Neural cell (in vitro differentiated cells): Measurements from ENCODE around the gene STX17. TPM values are rescaled to one million over a fixed set of nuclear protein-coding genes. Genes with fewer than 3 reads are reported as not detected.

Source experiments
- H2AFZ ChIP-seq: fragments of 200-600, 300-800 bp; sonication (generic), shearing (Covaris generic); 2 replicates; pipeline ENCODE4 v1.6.0; 2014; ENCODE audit warnings: low read depth, mild to moderate bottlenecking, antibody characterized with exemption, low read length, moderate library complexity
- H3F3A ChIP-seq: fragments of 200-600 bp; shearing (Covaris generic); 2 replicates; pipeline ENCODE4 v1.6.1; 2016; ENCODE audit warnings: mild to moderate bottlenecking, moderate library complexity, mixed read lengths, antibody characterized with exemption, low read length; ENCODE audit not compliant: insufficient read depth, poor library complexity, severe bottlenecking
- H3K27ac ChIP-seq: fragments of 200-600, 300-800 bp; sonication (generic), shearing (Covaris generic); 2 replicates; pipeline ENCODE4 v1.5.1; 2014; ENCODE audit warnings: mild to moderate bottlenecking, low read length, moderate library complexity
- H3K27me3 ChIP-seq: fragments of 300-800, 200-600 bp; sonication (generic), shearing (Covaris generic); 2 replicates; pipeline ENCODE4 v1.6.0; 2014; ENCODE audit warnings: mild to moderate bottlenecking, low read depth, low read length, moderate library complexity; ENCODE audit not compliant: insufficient read depth
- H3K36me3 ChIP-seq: fragments of 300-800, 200-600 bp; sonication (generic), shearing (Covaris generic); 2 replicates; pipeline ENCODE4 v1.5.1; 2014; ENCODE audit warnings: mild to moderate bottlenecking, antibody characterized with exemption, low read length, moderate library complexity; ENCODE audit not compliant: insufficient read depth
- H3K4me2 ChIP-seq: fragments of 300-800, 200-600 bp; sonication (generic), shearing (Covaris generic); 2 replicates; pipeline ENCODE4 v1.6.0; 2014; ENCODE audit warnings: mild to moderate bottlenecking, low read length
- H3K4me3 ChIP-seq: fragments of 300-800, 200-600 bp; sonication (generic), shearing (Covaris generic); 2 replicates; pipeline ENCODE4 v1.5.1; 2014; ENCODE audit warnings: mild to moderate bottlenecking, low read length, moderate library complexity
- H3K79me2 ChIP-seq: fragments of 200-600 bp; shearing (Covaris generic); replicated peaks from 2 replicates; pipeline ENCODE4 v1.6.0; 2014; ENCODE audit warnings: mild to moderate bottlenecking, low read length, moderate library complexity; ENCODE audit not compliant: insufficient read depth
- H3K9ac ChIP-seq: fragments of 300-800, 200-600 bp; sonication (generic), shearing (Covaris generic); 2 replicates; pipeline ENCODE4 v1.6.1; 2016; ENCODE audit warnings: mild to moderate bottlenecking, low read length, mixed read lengths
- H3K9me2 ChIP-seq: fragments of 200-600 bp; shearing (Covaris generic); 2 replicates; pipeline ENCODE4 v1.6.1; 2016; ENCODE audit warnings: mild to moderate bottlenecking, low read length, mixed read lengths; ENCODE audit not compliant: insufficient read depth
- H3K9me3 ChIP-seq: fragments of 200-600, 300-800 bp; sonication (generic), shearing (Covaris generic); 2 replicates; pipeline ENCODE4 v1.6.1; 2016; ENCODE audit warnings: mild to moderate bottlenecking, mixed run types, low read length, moderate library complexity, mixed read lengths
- H4K20me1 ChIP-seq: fragments of 200-600 bp; shearing (Covaris generic); 2 replicates; pipeline ENCODE4 v1.6.1; 2016; ENCODE audit warnings: mild to moderate bottlenecking, mixed run types; ENCODE audit not compliant: insufficient read depth
- EP300 ChIP-seq: fragments of 450-650 bp; conservative IDR thresholded peaks from 2 replicates; pipeline ENCODE4 v1.6.1; 2014; ENCODE audit warnings: antibody characterized with exemption, mild to moderate bottlenecking, moderate library complexity; ENCODE audit not compliant: poor library complexity, severe bottlenecking
- EZH2 ChIP-seq: fragments of 200-600, 300-800 bp; shearing (Covaris generic), sonication (generic); IDR thresholded peaks from 2 replicates; pipeline ENCODE4 v1.6.1; 2014; ENCODE audit warnings: antibody characterized with exemption, low read length, borderline replicate concordance, mild to moderate bottlenecking; ENCODE audit not compliant: insufficient read depth, poor library complexity, severe bottlenecking
- MXI1 ChIP-seq: fragments of 450-650 bp; conservative IDR thresholded peaks from 2 replicates; pipeline ENCODE4 v1.6.1; 2014; ENCODE audit warnings: antibody characterized with exemption, mild to moderate bottlenecking; ENCODE audit not compliant: poor library complexity, severe bottlenecking
- POLR2AphosphoS5 ChIP-seq: IDR thresholded peaks from 2 replicates; pipeline ENCODE4 v1.6.1; 2012
- RAD21 ChIP-seq: fragments of 450-650 bp; conservative IDR thresholded peaks from 2 replicates; pipeline ENCODE4 v1.6.1; 2014; ENCODE audit warnings: antibody characterized with exemption, mild to moderate bottlenecking, moderate library complexity
- SMC3 ChIP-seq: fragments of 450-650 bp; conservative IDR thresholded peaks from 2 replicates; pipeline ENCODE4 v1.6.1; 2014; ENCODE audit warnings: antibody characterized with exemption, mild to moderate bottlenecking, moderate library complexity; ENCODE audit not compliant: poor library complexity
- TAF1 ChIP-seq: IDR thresholded peaks from 2 replicates; pipeline ENCODE4 v1.6.1; 2012; ENCODE audit warnings: low read depth
- polyA plus RNA-seq: library from polyadenylated mRNA; depleted of rRNA; stranded (reverse); fragments of >200 nt; gene quantifications from 2 replicates; pipeline ENCODE4 v1.2.3, GENCODE V29; 2014
- TF ChIP-seq, protein P1 (sequence below): IDR thresholded peaks from 2 replicates; pipeline ENCODE4 v1.6.1; 2012; ENCODE audit warnings: borderline replicate concordance
- TF ChIP-seq, protein P2 (sequence below): fragments of 450-650 bp; IDR thresholded peaks from 2 replicates; pipeline ENCODE4 v1.5.1; 2014; ENCODE audit warnings: antibody characterized with exemption, mild to moderate bottlenecking, moderate library complexity; ENCODE audit not compliant: poor library complexity, severe bottlenecking

The STX17 gene
- polyA plus RNA-seq, 1 donor from 2014 or later: 3.3 TPM

DNA sequence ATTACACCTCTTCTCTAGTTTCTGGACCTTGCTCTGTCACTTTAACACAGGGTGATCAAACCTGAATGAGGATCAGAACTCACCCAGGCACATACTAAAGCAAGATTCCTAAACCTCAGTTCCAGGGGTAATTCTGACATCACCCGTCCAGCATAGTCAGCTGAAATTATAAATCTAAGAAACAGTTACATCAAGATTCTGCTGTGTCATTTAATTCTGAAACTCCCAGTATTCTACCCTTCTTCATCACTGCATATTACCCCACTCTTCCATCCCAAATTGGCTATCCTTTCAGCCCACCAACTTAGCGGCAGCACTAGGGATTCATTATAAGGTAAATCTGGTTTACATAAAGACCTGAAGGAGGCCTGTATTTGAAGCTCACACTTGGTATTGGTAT lies 64.0 kb downstream of the STX17 start:
- no peak overlapping the region for H3K4me3 ChIP-seq
- H3K36me3 ChIP-seq: no peaks in the 10 kb centered on the region
- TF ChIP-seq, protein P1, sequence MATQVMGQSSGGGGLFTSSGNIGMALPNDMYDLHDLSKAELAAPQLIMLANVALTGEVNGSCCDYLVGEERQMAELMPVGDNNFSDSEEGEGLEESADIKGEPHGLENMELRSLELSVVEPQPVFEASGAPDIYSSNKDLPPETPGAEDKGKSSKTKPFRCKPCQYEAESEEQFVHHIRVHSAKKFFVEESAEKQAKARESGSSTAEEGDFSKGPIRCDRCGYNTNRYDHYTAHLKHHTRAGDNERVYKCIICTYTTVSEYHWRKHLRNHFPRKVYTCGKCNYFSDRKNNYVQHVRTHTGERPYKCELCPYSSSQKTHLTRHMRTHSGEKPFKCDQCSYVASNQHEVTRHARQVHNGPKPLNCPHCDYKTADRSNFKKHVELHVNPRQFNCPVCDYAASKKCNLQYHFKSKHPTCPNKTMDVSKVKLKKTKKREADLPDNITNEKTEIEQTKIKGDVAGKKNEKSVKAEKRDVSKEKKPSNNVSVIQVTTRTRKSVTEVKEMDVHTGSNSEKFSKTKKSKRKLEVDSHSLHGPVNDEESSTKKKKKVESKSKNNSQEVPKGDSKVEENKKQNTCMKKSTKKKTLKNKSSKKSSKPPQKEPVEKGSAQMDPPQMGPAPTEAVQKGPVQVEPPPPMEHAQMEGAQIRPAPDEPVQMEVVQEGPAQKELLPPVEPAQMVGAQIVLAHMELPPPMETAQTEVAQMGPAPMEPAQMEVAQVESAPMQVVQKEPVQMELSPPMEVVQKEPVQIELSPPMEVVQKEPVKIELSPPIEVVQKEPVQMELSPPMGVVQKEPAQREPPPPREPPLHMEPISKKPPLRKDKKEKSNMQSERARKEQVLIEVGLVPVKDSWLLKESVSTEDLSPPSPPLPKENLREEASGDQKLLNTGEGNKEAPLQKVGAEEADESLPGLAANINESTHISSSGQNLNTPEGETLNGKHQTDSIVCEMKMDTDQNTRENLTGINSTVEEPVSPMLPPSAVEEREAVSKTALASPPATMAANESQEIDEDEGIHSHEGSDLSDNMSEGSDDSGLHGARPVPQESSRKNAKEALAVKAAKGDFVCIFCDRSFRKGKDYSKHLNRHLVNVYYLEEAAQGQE: no peak
- TF ChIP-seq TAF1: no peak
- TF ChIP-seq POLR2AphosphoS5: no peak
- TF ChIP-seq EP300: no peak
- TF ChIP-seq MXI1: no peak
- TF ChIP-seq RAD21: no peak
- no peak for TF ChIP-seq SMC3
- TF ChIP-seq, protein P2, sequence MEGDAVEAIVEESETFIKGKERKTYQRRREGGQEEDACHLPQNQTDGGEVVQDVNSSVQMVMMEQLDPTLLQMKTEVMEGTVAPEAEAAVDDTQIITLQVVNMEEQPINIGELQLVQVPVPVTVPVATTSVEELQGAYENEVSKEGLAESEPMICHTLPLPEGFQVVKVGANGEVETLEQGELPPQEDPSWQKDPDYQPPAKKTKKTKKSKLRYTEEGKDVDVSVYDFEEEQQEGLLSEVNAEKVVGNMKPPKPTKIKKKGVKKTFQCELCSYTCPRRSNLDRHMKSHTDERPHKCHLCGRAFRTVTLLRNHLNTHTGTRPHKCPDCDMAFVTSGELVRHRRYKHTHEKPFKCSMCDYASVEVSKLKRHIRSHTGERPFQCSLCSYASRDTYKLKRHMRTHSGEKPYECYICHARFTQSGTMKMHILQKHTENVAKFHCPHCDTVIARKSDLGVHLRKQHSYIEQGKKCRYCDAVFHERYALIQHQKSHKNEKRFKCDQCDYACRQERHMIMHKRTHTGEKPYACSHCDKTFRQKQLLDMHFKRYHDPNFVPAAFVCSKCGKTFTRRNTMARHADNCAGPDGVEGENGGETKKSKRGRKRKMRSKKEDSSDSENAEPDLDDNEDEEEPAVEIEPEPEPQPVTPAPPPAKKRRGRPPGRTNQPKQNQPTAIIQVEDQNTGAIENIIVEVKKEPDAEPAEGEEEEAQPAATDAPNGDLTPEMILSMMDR: no peak
- no peak for TF ChIP-seq EZH2
- H3F3A ChIP-seq: no peaks in the 10 kb centered on the region
- no peaks in the 10 kb centered on the region for H3K79me2 ChIP-seq
- H3K4me2 ChIP-seq: no peak overlapping the region
- no peak overlapping the region for H2AFZ ChIP-seq
- no peaks in the 10 kb centered on the region for H4K20me1 ChIP-seq
- H3K27ac ChIP-seq: no peak overlapping the region
- no peak overlapping the region for H3K9ac ChIP-seq
- H3K27me3 ChIP-seq: no peaks in the 10 kb centered on the region
- no peaks in the 10 kb centered on the region for H3K9me3 ChIP-seq
- H3K9me2 ChIP-seq: no peaks in the 10 kb centered on the region

DNA sequence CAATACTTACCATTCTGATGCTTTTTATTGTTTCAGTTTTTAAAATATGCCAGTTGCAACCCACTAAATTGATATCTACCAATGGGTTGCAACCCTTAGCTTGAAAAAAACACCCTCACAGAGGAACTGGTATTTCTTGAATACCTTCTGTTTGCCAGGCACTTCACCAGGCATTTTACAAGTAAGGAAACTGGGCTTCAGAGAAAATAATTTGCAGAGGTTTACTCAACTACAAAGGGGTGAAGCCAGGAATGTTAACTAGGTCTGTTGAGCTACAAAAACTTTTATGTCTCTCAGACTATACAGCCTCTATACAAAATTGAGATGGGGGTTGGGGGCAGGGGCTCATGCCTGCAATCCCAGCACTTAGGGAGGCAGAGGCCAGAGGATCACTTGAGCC lies 65.0 kb downstream of the STX17 start:
- H3K9me2 ChIP-seq: no peaks in the 10 kb centered on the region
- H3F3A ChIP-seq: no peaks in the 10 kb centered on the region
- H3K9ac ChIP-seq: no peak overlapping the region
- no peaks in the 10 kb centered on the region for H3K36me3 ChIP-seq
- no peak overlapping the region for H2AFZ ChIP-seq
- H3K27me3 ChIP-seq: no peaks in the 10 kb centered on the region
- TF ChIP-seq SMC3 (no peak), EP300 (no peak), MXI1 (no peak), TAF1 (no peak), POLR2AphosphoS5 (no peak), RAD21 (no peak), EZH2 (no peak)
- TF ChIP-seq, protein P1: no peak
- TF ChIP-seq, protein P2: no peak
- H3K4me3 ChIP-seq: no peak overlapping the region
- no peaks in the 10 kb centered on the region for H3K9me3 ChIP-seq
- H3K79me2 ChIP-seq: no peaks in the 10 kb centered on the region
- no peaks in the 10 kb centered on the region for H4K20me1 ChIP-seq
- no peak overlapping the region for H3K27ac ChIP-seq
- no peak overlapping the region for H3K4me2 ChIP-seq
